SK-N-SH treated with all-trans-retinoic acid at 6 μM for 48 hours (cell line): ENCODE data around the gene DIPK2B.
A peak's percentile ranks its signal among the peaks of the same experiment; 100 is the strongest.

Experiments
- ATAC-seq: fragments of 200-7000 bp; cut with Tn5 transposase; 3 replicates; pipeline ENCODE4 v1.9.1; 2020; ENCODE audit warnings: mild to moderate bottlenecking, moderate library complexity
- ARNTL ChIP-seq: fragments of 450-650 bp; formaldehyde crosslinking; IDR thresholded peaks from 2 replicates; pipeline ENCODE4 v1.5.0; 2020; ENCODE audit warnings: low read depth, mild to moderate bottlenecking, moderate library complexity, borderline replicate concordance
- BACH2 ChIP-seq: fragments of 250-450 bp; sonication (Bioruptor Pico); IDR thresholded peaks from 2 replicates; pipeline ENCODE4 v1.9.0; 2021; ENCODE audit warnings: mild to moderate bottlenecking, borderline replicate concordance
- CREB5 ChIP-seq: fragments of 250-450 bp; sonication (Bioruptor Pico); IDR thresholded peaks from 2 replicates; pipeline ENCODE4 v1.5.1; 2020; ENCODE audit warnings: low read depth, mild to moderate bottlenecking, moderate library complexity
- CSDC2 ChIP-seq: fragments of 250-450 bp; sonication (Bioruptor Pico); IDR thresholded peaks from 2 replicates; pipeline ENCODE4 v1.5.0; 2020; ENCODE audit warnings: mild to moderate bottlenecking, moderate library complexity
- ESRRG ChIP-seq: fragments of 250-450 bp; sonication (Bioruptor Pico); IDR thresholded peaks from 2 replicates; pipeline ENCODE4 v1.6.1; 2021; ENCODE audit warnings: mild to moderate bottlenecking
- GLIS3 ChIP-seq: fragments of 250-450 bp; sonication (Bioruptor Pico); IDR thresholded peaks from 2 replicates; pipeline ENCODE4 v1.5.0; 2020; ENCODE audit warnings: mild to moderate bottlenecking, moderate library complexity
- ISL1 ChIP-seq: fragments of 250-450 bp; sonication (Bioruptor Pico); IDR thresholded peaks from 2 replicates; pipeline ENCODE4 v2.1.2; 2022; ENCODE audit warnings: mild to moderate bottlenecking, moderate library complexity
- OSR1 ChIP-seq: fragments of 250-450 bp; sonication (Bioruptor Pico); IDR thresholded peaks from 2 replicates; pipeline ENCODE4 v1.8.0; 2022; ENCODE audit warnings: moderate library complexity, mild to moderate bottlenecking, inconsistent platforms
- PATZ1 ChIP-seq: fragments of 250-450 bp; sonication (Bioruptor Pico); IDR thresholded peaks from 2 replicates; pipeline ENCODE4 v1.8.0; 2020; ENCODE audit warnings: mild to moderate bottlenecking, moderate library complexity, borderline replicate concordance
- POU6F1 ChIP-seq: fragments of 250-450 bp; sonication (Bioruptor Pico); IDR thresholded peaks from 2 replicates; pipeline ENCODE4 v1.8.0; 2021; ENCODE audit warnings: low read depth, mild to moderate bottlenecking, moderate library complexity, borderline replicate concordance
- PPARA ChIP-seq: fragments of 250-450 bp; sonication (Bioruptor Pico); IDR thresholded peaks from 2 replicates; pipeline ENCODE4 v1.5.0; 2020; ENCODE audit warnings: mild to moderate bottlenecking, borderline replicate concordance
- RARB ChIP-seq: fragments of 250-450 bp; sonication (Bioruptor Pico); IDR thresholded peaks from 2 replicates; pipeline ENCODE4 v1.8.0; 2021; ENCODE audit warnings: mild to moderate bottlenecking, moderate library complexity
- SNAI2 ChIP-seq: fragments of 250-450 bp; sonication (Bioruptor Pico); IDR thresholded peaks from 2 replicates; pipeline ENCODE4 v1.5.0; 2020; ENCODE audit warnings: mild to moderate bottlenecking, moderate library complexity
- TCF4 ChIP-seq: fragments of 250-450 bp; sonication (Bioruptor Pico); IDR thresholded peaks from 2 replicates; pipeline ENCODE4 v1.8.0; 2021; ENCODE audit warnings: mild to moderate bottlenecking, moderate library complexity, borderline replicate concordance
- TOX ChIP-seq: fragments of 250-450 bp; sonication (Bioruptor Pico); IDR thresholded peaks from 2 replicates; pipeline ENCODE4 v1.8.0; 2021; ENCODE audit warnings: mild to moderate bottlenecking, moderate library complexity, borderline replicate concordance
- TSHZ2 ChIP-seq: fragments of 250-450 bp; sonication (Bioruptor Pico); IDR thresholded peaks from 2 replicates; pipeline ENCODE4 v1.5.0; 2020; ENCODE audit warnings: mild to moderate bottlenecking, moderate library complexity
- ZC3H10 ChIP-seq: fragments of 250-450 bp; sonication (Bioruptor Pico); IDR thresholded peaks from 2 replicates; pipeline ENCODE4 v1.5.1; 2021; ENCODE audit warnings: mild to moderate bottlenecking, moderate library complexity
- ZFP3 ChIP-seq: fragments of 250-450 bp; sonication (Bioruptor Pico); IDR thresholded peaks from 2 replicates; pipeline ENCODE4 v1.5.0; 2020; ENCODE audit warnings: mild to moderate bottlenecking, moderate library complexity
- ZFP30 ChIP-seq: fragments of 450-650 bp; formaldehyde crosslinking; IDR thresholded peaks from 2 replicates; pipeline ENCODE4 v1.5.0; 2022; ENCODE audit warnings: mild to moderate bottlenecking, moderate library complexity
- ZNF565 ChIP-seq: fragments of 450-650 bp; formaldehyde crosslinking; conservative IDR thresholded peaks from 2 replicates; pipeline ENCODE4 v1.5.0; 2020; ENCODE audit warnings: low read depth, mild to moderate bottlenecking, moderate library complexity
- ZNF70 ChIP-seq: fragments of 450-650 bp; formaldehyde crosslinking; IDR thresholded peaks from 2 replicates; pipeline ENCODE4 v1.5.0; 2020; ENCODE audit warnings: mild to moderate bottlenecking, moderate library complexity
- ZNF8 ChIP-seq: fragments of 450-650 bp; formaldehyde crosslinking; IDR thresholded peaks from 2 replicates; pipeline ENCODE4 v1.5.0; 2020; ENCODE audit warnings: mild to moderate bottlenecking, moderate library complexity

DIPK2B gene

DNA sequence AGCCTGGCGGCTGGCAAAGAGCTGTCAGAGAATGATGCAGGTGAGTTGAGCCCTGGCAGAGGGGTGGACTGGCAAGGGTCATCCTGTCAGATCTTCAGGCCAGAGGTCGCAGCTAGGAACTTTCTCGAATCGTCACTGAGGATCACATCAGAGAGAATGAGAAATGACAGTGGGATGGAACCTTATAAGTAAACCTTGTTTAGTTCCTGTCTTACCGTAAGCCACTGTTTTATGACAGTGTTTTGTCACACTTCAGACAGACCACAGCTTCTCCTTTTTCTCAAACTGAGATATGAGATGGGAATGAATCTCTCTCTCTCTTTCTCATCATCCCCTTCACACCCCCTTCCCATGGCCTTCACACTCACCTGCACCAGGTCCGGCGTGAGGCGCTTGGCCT lies 9.3 kb downstream of the DIPK2B start:
- no peak for ATAC-seq
- TF ChIP-seq RARB (no peak), CREB5 (CRISPR knock-in tag) (no peak), CSDC2 (CRISPR knock-in tag) (no peak), ZFP3 (CRISPR knock-in tag) (no peak), TSHZ2 (CRISPR knock-in tag) (no peak), PPARA (CRISPR knock-in tag) (no peak), GLIS3 (no peak), OSR1 (CRISPR knock-in tag) (no peak), ZC3H10 (CRISPR knock-in tag) (no peak), ARNTL (CRISPR knock-in tag) (no peak), POU6F1 (CRISPR knock-in tag) (no peak), SNAI2 (CRISPR knock-in tag) (no peak), ZNF8 (CRISPR knock-in tag) (no peak), PATZ1 (CRISPR knock-in tag) (no peak), TOX (CRISPR knock-in tag) (no peak), ZNF565 (CRISPR knock-in tag) (no peak), ZFP30 (CRISPR knock-in tag) (no peak), ISL1 (CRISPR knock-in tag) (no peak), BACH2 (no peak)
- TF ChIP-seq, all 23 proteins: peak for 0

DNA sequence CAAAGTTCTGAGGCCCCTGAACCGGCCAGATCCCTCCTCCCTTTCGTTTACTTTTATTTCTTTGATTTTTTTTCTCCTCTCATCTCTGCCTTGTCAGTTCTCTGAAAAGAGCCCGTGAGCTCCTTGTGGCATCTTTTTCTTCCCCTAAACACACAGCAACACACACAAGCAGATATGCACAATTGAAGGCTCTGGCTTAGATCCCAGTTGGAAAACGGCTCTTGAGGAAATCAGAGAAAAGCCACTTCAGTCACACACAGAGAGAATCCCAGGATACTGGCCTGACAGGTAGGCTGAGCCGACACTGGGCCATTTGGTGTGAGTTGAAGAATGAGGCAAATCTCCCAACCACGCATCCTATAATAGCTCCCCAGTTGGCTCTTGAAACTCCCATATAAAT lies 12.9 kb downstream of the DIPK2B start:
- peak; percentile 11; the same call in 2 of the 3 replicates for ATAC-seq
- no peak for TF ChIP-seq TCF4 (CRISPR knock-in tag)
- no peak for TF ChIP-seq SNAI2 (CRISPR knock-in tag)
- TF ChIP-seq CREB5 (CRISPR knock-in tag): no peak
- no peak for TF ChIP-seq OSR1 (CRISPR knock-in tag)
- TF ChIP-seq ARNTL (CRISPR knock-in tag): no peak
- no peak for TF ChIP-seq TSHZ2 (CRISPR knock-in tag)
- no peak for TF ChIP-seq BACH2
- no peak for TF ChIP-seq POU6F1 (CRISPR knock-in tag)
- no peak for TF ChIP-seq ESRRG
- TF ChIP-seq ZNF70 (CRISPR knock-in tag): no peak
- no peak for TF ChIP-seq ZNF8 (CRISPR knock-in tag)
- no peak for TF ChIP-seq GLIS3
- no peak for TF ChIP-seq PPARA (CRISPR knock-in tag)
- no peak for TF ChIP-seq ISL1 (CRISPR knock-in tag)
